Right forelimb (tissue), 1 donor: Measurements from ENCODE around the gene ZNF432.
A peak's percentile ranks its signal among the peaks of the same experiment; 100 is the strongest.
"Not testable (repeated sequence)": the region's sequence is repeated elsewhere in the genome, so short reads cannot be mapped to it uniquely, and the experiment has no call there.

Experiments used
- DNase-seq: peaks from one replicate; pipeline ENCODE4 v3.0.0-alpha.2; 2018

The ZNF432 gene

GRCh38 chr19:52048555-52049501, at the start of gene ZNF432:
TSS of gene ZNF432 (minus strand) at chr19:52048838. CDS start at chr19:52046868, 1,970 bp downstream.
- DNase-seq = peak; percentile 98

GRCh38 chr19:52096416-52096815, 47.8 kb upstream of the ZNF432 start:
- not testable (repeated sequence) for DNase-seq

GRCh38 chr19:52095172-52096014, 46.8 kb upstream of the ZNF432 start, which contains the start of gene ZNF841:
TSS of gene ZNF841 (minus strand) at chr19:52095765. CDS start at chr19:52084801, 10,964 bp downstream.
- DNase-seq = peak; percentile 95

- no peak for DNase-seq
Measured at GRCh38 chr19:52094526-52095130, 46.0 kb upstream of the ZNF432 start.

- DNase-seq = no peak
Measured at GRCh38 chr19:52086481-52086880, 37.8 kb upstream of the ZNF432 start.

- DNase-seq = no peak
Measured at GRCh38 chr19:52070496-52070895, 21.9 kb upstream of the ZNF432 start.

GRCh38 chr19:52069653-52070052, 21.0 kb upstream of the ZNF432 start:
- no peak for DNase-seq

GRCh38 chr19:52066258-52066863, 17.7 kb upstream of the ZNF432 start:
- no peak for DNase-seq

- DNase-seq = no peak
Measured at GRCh38 chr19:52065399-52065798, 16.8 kb upstream of the ZNF432 start.

- DNase-seq = not testable (repeated sequence)
Measured at GRCh38 chr19:52056480-52056879, 7.8 kb upstream of the ZNF432 start.

- not testable (repeated sequence) for DNase-seq
Measured at GRCh38 chr19:52051736-52052135, 3.1 kb upstream of the ZNF432 start.

GRCh38 chr19:52039169-52039568, 9.5 kb downstream of the ZNF432 start:
- no peak for DNase-seq

GRCh38 chr19:52034051-52034728, 14.4 kb downstream of the ZNF432 start:
- DNase-seq = no peak

GRCh38 chr19:52028780-52029123, 19.9 kb downstream of the ZNF432 start:
- no peak for DNase-seq

GRCh38 chr19:52028027-52028779, 20.4 kb downstream of the ZNF432 start, which contains the start of gene ZNF614:
TSS of gene ZNF614 (minus strand) at chr19:52028379. CDS start at chr19:52025745, 2,634 bp downstream.
- DNase-seq = peak; percentile 95

- not testable (repeated sequence) for DNase-seq
Measured at GRCh38 chr19:52026255-52026990, 22.2 kb downstream of the ZNF432 start.

GRCh38 chr19:52024478-52024877, 24.2 kb downstream of the ZNF432 start:
- DNase-seq = not testable (repeated sequence)

GRCh38 chr19:52022193-52022592, 26.4 kb downstream of the ZNF432 start:
- DNase-seq = no peak

- no peak for DNase-seq
Measured at GRCh38 chr19:52020506-52020905, 28.1 kb downstream of the ZNF432 start.

GRCh38 chr19:52010674-52011073, 38.0 kb downstream of the ZNF432 start:
- no peak for DNase-seq
